ENCODE results near the gene RAD51B.

- TF ChIP-seq CTCF (conservative IDR thresholded peaks at IDR 0.05; ENCODE audit: low read depth, low read length) = no peak
- TF ChIP-seq EZH2 (IDR thresholded peaks at IDR 0.05; ENCODE audit: borderline replicate concordance, low read depth, low read length, poor library complexity, severe bottlenecking) = no peak
Measured at GRCh38 chr14:67965696-67966095, 146.1 kb downstream of the RAD51B start.

Data from A673 (cell line).